HEK293 (cell line): Measurements from ENCODE around the gene CDT1.
A peak's percentile ranks its signal among the peaks of the same experiment; 100 is the strongest.

Source experiments
- BCL6B ChIP-seq: fragments of 450-650 bp; formaldehyde crosslinking; IDR thresholded peaks from 2 replicates; pipeline ENCODE4 v1.5.1; 2017; ENCODE audit warnings: missing biosample characterization, missing genetic modification characterization
- EGR2 ChIP-seq: fragments of 450-650 bp; formaldehyde crosslinking; IDR thresholded peaks from 2 replicates; pipeline ENCODE4 v1.5.1; 2016; ENCODE audit warnings: low read depth, missing biosample characterization, missing genetic modification characterization
- GLIS1 ChIP-seq: fragments of 450-650 bp; formaldehyde crosslinking; IDR thresholded peaks from 2 replicates; pipeline ENCODE4 v1.5.1; 2016; ENCODE audit warnings: missing biosample characterization, missing genetic modification characterization
- KLF8 ChIP-seq: fragments of 450-650 bp; formaldehyde crosslinking; IDR thresholded peaks from 2 replicates; pipeline ENCODE4 v1.5.1; 2016; ENCODE audit warnings: missing biosample characterization, missing genetic modification characterization
- MYNN ChIP-seq: fragments of 450-650 bp; formaldehyde crosslinking; IDR thresholded peaks from 2 replicates; pipeline ENCODE4 v1.5.1; 2016; ENCODE audit warnings: missing biosample characterization, missing genetic modification characterization, borderline replicate concordance
- OSR2 ChIP-seq: fragments of 450-650 bp; formaldehyde crosslinking; IDR thresholded peaks from 2 replicates; pipeline ENCODE4 v1.5.1; 2016; ENCODE audit warnings: missing biosample characterization, missing genetic modification characterization
- REPIN1 ChIP-seq: fragments of 450-650 bp; formaldehyde crosslinking; IDR thresholded peaks from 2 replicates; pipeline ENCODE4 v1.5.1; 2017; ENCODE audit warnings: missing biosample characterization, missing genetic modification characterization, low read depth
- TCF7L2 ChIP-seq: IDR thresholded peaks from 2 replicates; pipeline ENCODE4 v1.6.1; 2011; ENCODE audit warnings: low read depth, mild to moderate bottlenecking, inconsistent platforms, low read length, moderate library complexity, borderline replicate concordance
- ZBTB44 ChIP-seq: fragments of 450-650 bp; IDR thresholded peaks from 2 replicates; pipeline ENCODE4 v1.5.1; 2018; ENCODE audit warnings: missing biosample characterization, mild to moderate bottlenecking, missing genetic modification characterization
- ZNF16 ChIP-seq: fragments of 450-650 bp; formaldehyde crosslinking; IDR thresholded peaks from 2 replicates; pipeline ENCODE4 v1.5.1; 2016; ENCODE audit warnings: low read depth, missing biosample characterization, missing genetic modification characterization
- ZNF211 ChIP-seq: fragments of 450-650 bp; formaldehyde crosslinking; IDR thresholded peaks from 2 replicates; pipeline ENCODE4 v1.5.1; 2016; ENCODE audit warnings: low read depth, missing biosample characterization, missing genetic modification characterization
- ZNF311 ChIP-seq: fragments of 450-650 bp; formaldehyde crosslinking; IDR thresholded peaks from 2 replicates; pipeline ENCODE4 v1.5.1; 2017; ENCODE audit warnings: missing biosample characterization, missing genetic modification characterization, borderline replicate concordance
- ZNF398 ChIP-seq: fragments of 450-650 bp; formaldehyde crosslinking; IDR thresholded peaks from 2 replicates; pipeline ENCODE4 v1.5.1; 2017; ENCODE audit warnings: missing biosample characterization, missing genetic modification characterization
- ZNF426 ChIP-seq: fragments of 450-650 bp; formaldehyde crosslinking; IDR thresholded peaks from 2 replicates; pipeline ENCODE4 v1.5.1; 2017; ENCODE audit warnings: missing biosample characterization, missing genetic modification characterization, mild to moderate bottlenecking, inconsistent platforms, moderate library complexity
- ZNF549 ChIP-seq: fragments of 450-650 bp; IDR thresholded peaks from 2 replicates; pipeline ENCODE4 v1.5.1; 2018; ENCODE audit warnings: missing biosample characterization, missing genetic modification characterization, mild to moderate bottlenecking, inconsistent platforms, moderate library complexity
- ZNF555 ChIP-seq: fragments of 450-650 bp; formaldehyde crosslinking; conservative IDR thresholded peaks from 2 replicates; pipeline ENCODE4 v1.5.1; 2017; ENCODE audit warnings: missing biosample characterization, mild to moderate bottlenecking, missing genetic modification characterization, inconsistent platforms
- ZNF600 ChIP-seq: fragments of 450-650 bp; formaldehyde crosslinking; IDR thresholded peaks from 2 replicates; pipeline ENCODE4 v1.5.1; 2016; ENCODE audit warnings: missing biosample characterization, missing genetic modification characterization
- ZNF610 ChIP-seq: fragments of 450-650 bp; formaldehyde crosslinking; IDR thresholded peaks from 2 replicates; pipeline ENCODE4 v1.5.1; 2016; ENCODE audit warnings: missing biosample characterization, missing genetic modification characterization, borderline replicate concordance
- ZNF621 ChIP-seq: fragments of 450-650 bp; formaldehyde crosslinking; IDR thresholded peaks from 2 replicates; pipeline ENCODE4 v1.5.1; 2017; ENCODE audit warnings: missing biosample characterization, missing genetic modification characterization
- ZNF624 ChIP-seq: fragments of 450-650 bp; formaldehyde crosslinking; IDR thresholded peaks from 2 replicates; pipeline ENCODE4 v1.5.1; 2017; ENCODE audit warnings: missing biosample characterization, missing genetic modification characterization
- ZNF777 ChIP-seq: fragments of 450-650 bp; formaldehyde crosslinking; IDR thresholded peaks from 2 replicates; pipeline ENCODE4 v1.5.1; 2017; ENCODE audit warnings: missing biosample characterization, missing genetic modification characterization, borderline replicate concordance
- ZNF837 ChIP-seq: fragments of 450-650 bp; formaldehyde crosslinking; IDR thresholded peaks from 2 replicates; pipeline ENCODE4 v1.5.1; 2016; ENCODE audit warnings: missing biosample characterization, missing genetic modification characterization
- ZNF843 ChIP-seq: fragments of 450-650 bp; formaldehyde crosslinking; IDR thresholded peaks from 2 replicates; pipeline ENCODE4 v1.5.1; 2016; ENCODE audit warnings: missing biosample characterization, missing genetic modification characterization
- ZSCAN16 ChIP-seq: fragments of 450-650 bp; formaldehyde crosslinking; IDR thresholded peaks from 2 replicates; pipeline ENCODE4 v1.5.1; 2016; ENCODE audit warnings: missing biosample characterization, missing genetic modification characterization
- ZXDB ChIP-seq: fragments of 450-650 bp; formaldehyde crosslinking; IDR thresholded peaks from 2 replicates; pipeline ENCODE4 v1.5.1; 2016; ENCODE audit warnings: missing biosample characterization, missing genetic modification characterization
- TF ChIP-seq, protein P1 (sequence below): fragments of 450-650 bp; formaldehyde crosslinking; conservative IDR thresholded peaks from 2 replicates; pipeline ENCODE4 v1.5.1; 2016; ENCODE audit warnings: low read depth, missing biosample characterization, missing genetic modification characterization
- TF ChIP-seq, protein P2 (sequence below): fragments of 450-650 bp; formaldehyde crosslinking; IDR thresholded peaks from 2 replicates; pipeline ENCODE4 v1.5.1; 2016; ENCODE audit warnings: missing biosample characterization, missing genetic modification characterization
- TF ChIP-seq, protein P3 (sequence below): sonication (generic); formaldehyde crosslinking; IDR thresholded peaks from 2 replicates; pipeline ENCODE4 v1.8.1; 2022; ENCODE audit warnings: mild to moderate bottlenecking, moderate library complexity, missing genetic modification reagents

The CDT1 gene

GRCh38 chr16:88803264-88803987 is at the start of gene CDT1 (continued):
- TF ChIP-seq ZNF211 (tag by site-specific recombination), result no peak
- TF ChIP-seq, protein P1, sequence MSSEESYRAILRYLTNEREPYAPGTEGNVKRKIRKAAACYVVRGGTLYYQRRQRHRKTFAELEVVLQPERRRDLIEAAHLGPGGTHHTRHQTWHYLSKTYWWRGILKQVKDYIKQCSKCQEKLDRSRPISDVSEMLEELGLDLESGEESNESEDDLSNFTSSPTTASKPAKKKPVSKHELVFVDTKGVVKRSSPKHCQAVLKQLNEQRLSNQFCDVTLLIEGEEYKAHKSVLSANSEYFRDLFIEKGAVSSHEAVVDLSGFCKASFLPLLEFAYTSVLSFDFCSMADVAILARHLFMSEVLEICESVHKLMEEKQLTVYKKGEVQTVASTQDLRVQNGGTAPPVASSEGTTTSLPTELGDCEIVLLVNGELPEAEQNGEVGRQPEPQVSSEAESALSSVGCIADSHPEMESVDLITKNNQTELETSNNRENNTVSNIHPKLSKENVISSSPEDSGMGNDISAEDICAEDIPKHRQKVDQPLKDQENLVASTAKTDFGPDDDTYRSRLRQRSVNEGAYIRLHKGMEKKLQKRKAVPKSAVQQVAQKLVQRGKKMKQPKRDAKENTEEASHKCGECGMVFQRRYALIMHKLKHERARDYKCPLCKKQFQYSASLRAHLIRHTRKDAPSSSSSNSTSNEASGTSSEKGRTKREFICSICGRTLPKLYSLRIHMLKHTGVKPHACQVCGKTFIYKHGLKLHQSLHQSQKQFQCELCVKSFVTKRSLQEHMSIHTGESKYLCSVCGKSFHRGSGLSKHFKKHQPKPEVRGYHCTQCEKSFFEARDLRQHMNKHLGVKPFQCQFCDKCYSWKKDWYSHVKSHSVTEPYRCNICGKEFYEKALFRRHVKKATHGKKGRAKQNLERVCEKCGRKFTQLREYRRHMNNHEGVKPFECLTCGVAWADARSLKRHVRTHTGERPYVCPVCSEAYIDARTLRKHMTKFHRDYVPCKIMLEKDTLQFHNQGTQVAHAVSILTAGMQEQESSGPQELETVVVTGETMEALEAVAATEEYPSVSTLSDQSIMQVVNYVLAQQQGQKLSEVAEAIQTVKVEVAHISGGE (tag by site-specific recombination), result no peak
- TF ChIP-seq OSR2 (tag by site-specific recombination), result no peak
- no peak for TF ChIP-seq ZNF555 (tag by site-specific recombination)
- no peak for TF ChIP-seq ZNF426 (tag by site-specific recombination)
- no peak; the same call in 1 of the 2 replicates for TF ChIP-seq GLIS1 (tag by site-specific recombination)
- peak; percentile 73; the same call in 1 of the 2 replicates for TF ChIP-seq ZNF777 (tag by site-specific recombination)
- TF ChIP-seq ZNF624 (tag by site-specific recombination), result no peak
- TF ChIP-seq ZNF549 (tag by site-specific recombination), result no peak
- TF ChIP-seq TCF7L2, result no peak
- TF ChIP-seq, protein P2, sequence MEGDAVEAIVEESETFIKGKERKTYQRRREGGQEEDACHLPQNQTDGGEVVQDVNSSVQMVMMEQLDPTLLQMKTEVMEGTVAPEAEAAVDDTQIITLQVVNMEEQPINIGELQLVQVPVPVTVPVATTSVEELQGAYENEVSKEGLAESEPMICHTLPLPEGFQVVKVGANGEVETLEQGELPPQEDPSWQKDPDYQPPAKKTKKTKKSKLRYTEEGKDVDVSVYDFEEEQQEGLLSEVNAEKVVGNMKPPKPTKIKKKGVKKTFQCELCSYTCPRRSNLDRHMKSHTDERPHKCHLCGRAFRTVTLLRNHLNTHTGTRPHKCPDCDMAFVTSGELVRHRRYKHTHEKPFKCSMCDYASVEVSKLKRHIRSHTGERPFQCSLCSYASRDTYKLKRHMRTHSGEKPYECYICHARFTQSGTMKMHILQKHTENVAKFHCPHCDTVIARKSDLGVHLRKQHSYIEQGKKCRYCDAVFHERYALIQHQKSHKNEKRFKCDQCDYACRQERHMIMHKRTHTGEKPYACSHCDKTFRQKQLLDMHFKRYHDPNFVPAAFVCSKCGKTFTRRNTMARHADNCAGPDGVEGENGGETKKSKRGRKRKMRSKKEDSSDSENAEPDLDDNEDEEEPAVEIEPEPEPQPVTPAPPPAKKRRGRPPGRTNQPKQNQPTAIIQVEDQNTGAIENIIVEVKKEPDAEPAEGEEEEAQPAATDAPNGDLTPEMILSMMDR, result 0 out of 2 replicates have a peak, but pooled peaks have one; percentile 24
- TF ChIP-seq ZXDB (tag by site-specific recombination), result peak; percentile 51; the same call in 1 of the 2 replicates
- TF ChIP-seq ZNF837, result no peak
- TF ChIP-seq ZBTB44 (tag by site-specific recombination), result peak; percentile 45; the same call in 1 of the 2 replicates
- TF ChIP-seq ZSCAN16 (tag by site-specific recombination), result no peak
- TF ChIP-seq ZNF600 (tag by site-specific recombination), result no peak
- TF ChIP-seq ZNF398, result peak; percentile 11; the same call in 1 of the 2 replicates
- no peak for TF ChIP-seq ZNF621 (tag by site-specific recombination)
- TF ChIP-seq REPIN1 (tag by site-specific recombination), result peak; percentile 30; the same call in 1 of the 2 replicates
- TF ChIP-seq ZNF311 (tag by site-specific recombination), result no peak
- TF ChIP-seq EGR2 (tag by site-specific recombination), result no peak
- TF ChIP-seq, protein P3, sequence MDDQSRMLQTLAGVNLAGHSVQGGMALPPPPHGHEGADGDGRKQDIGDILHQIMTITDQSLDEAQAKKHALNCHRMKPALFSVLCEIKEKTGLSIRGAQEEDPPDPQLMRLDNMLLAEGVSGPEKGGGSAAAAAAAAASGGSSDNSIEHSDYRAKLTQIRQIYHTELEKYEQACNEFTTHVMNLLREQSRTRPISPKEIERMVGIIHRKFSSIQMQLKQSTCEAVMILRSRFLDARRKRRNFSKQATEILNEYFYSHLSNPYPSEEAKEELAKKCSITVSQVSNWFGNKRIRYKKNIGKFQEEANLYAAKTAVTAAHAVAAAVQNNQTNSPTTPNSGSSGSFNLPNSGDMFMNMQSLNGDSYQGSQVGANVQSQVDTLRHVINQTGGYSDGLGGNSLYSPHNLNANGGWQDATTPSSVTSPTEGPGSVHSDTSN (CRISPR knock-in tag), result peak; percentile 65; the same call in 1 of the 2 replicates
- no peak for TF ChIP-seq BCL6B (tag by site-specific recombination)
- TF ChIP-seq ZNF843 (tag by site-specific recombination), result no peak
- no peak for TF ChIP-seq ZNF16
- TF ChIP-seq MYNN (tag by site-specific recombination), result no peak
- TF ChIP-seq ZNF610 (tag by site-specific recombination), result 0 out of 2 replicates have a peak, but pooled peaks have one; percentile 36
- TF ChIP-seq KLF8 (tag by site-specific recombination), result peak; percentile 62; the same call in 1 of the 2 replicates
